Adrenal gland (tissue), 12 donors: ENCODE results near the gene NUDT6. TPM values are rescaled to one million over a fixed set of nuclear protein-coding genes. Genes with fewer than 3 reads are reported as not detected.

Experiments used
- DNase-seq, 7 donors: peaks; one replicate each; pipeline ENCODE4 v3.0.0-alpha.2; 2019 to 2020
- H3K27ac ChIP-seq, 5 donors: fragments of 200-600 bp; sonication (generic) in 4 of 5; 1 replicate in 3 of 5; 2 replicates in 2 of 5; pipeline versions ENCODE4 v1.5.1 to v1.8.0; 2016 to 2020; ENCODE audit warnings: mild to moderate bottlenecking in 1 of 5
- H3K27me3 ChIP-seq: fragments of 200-600 bp; 2 replicates; pipeline ENCODE4 v1.8.0; 2021
- H3K36me3 ChIP-seq, 2 donors: fragments of 200-600 bp; replicated peaks in 1 of 2; 1 replicate in 1 of 2; 2 replicates in 1 of 2; pipeline versions ENCODE4 v1.5.1 to v1.8.0; 2018 to 2022
- H3K4me1 ChIP-seq, 2 donors: fragments of 200-600 bp; replicated peaks in 1 of 2; 1 replicate in 1 of 2; 2 replicates in 1 of 2; pipeline versions ENCODE4 v1.5.1 to v1.8.0; 2018 to 2021
- H3K4me3 ChIP-seq, 4 donors: fragments of 200-600 bp; sonication (generic) in 3 of 4; one replicate each; pipeline ENCODE4 v1.5.1; 2016 to 2018
- H3K9me3 ChIP-seq, 3 donors: fragments of 200-600 bp; sonication (generic) in 1 of 3; replicated peaks in 1 of 3; 1 replicate in 2 of 3; 2 replicates in 1 of 3; pipeline versions ENCODE4 v1.5.1 to v1.8.0; 2016 to 2021
- CTCF ChIP-seq, 6 experiments: fragments of 450-650 bp in 4 of 6; fragments of 200-600 bp in 2 of 6; sonication (generic) in 1 of 6; IDR thresholded peaks; 1 replicate in 5 of 6; 2 replicates in 1 of 6; pipeline versions ENCODE4 v1.5.1 to v1.8.0; 2016 to 2021; ENCODE audit warnings: antibody characterized with exemption in 6 of 6, mild to moderate bottlenecking in 2 of 6, moderate library complexity in 1 of 6
- POLR2A ChIP-seq, 2 donors: fragments of 450-650 bp; IDR thresholded peaks; one replicate each; pipeline ENCODE4 v1.6.1; 2017; ENCODE audit warnings: antibody characterized with exemption in 2 of 2, mild to moderate bottlenecking in 2 of 2, moderate library complexity in 1 of 2
- WGBS, 4 donors: extraction: QIAGEN DNeasy Blood & Tissue Kit in 2 of 4; methylation state at CpG; one replicate each; pipeline versions ENCODE4 v1.1.5 to v1.1.7; 2013 to 2017; 5-methylcytosine and 5-hydroxymethylcytosine counted together
- intact Hi-C, 2 donors: fragments of 100-400 bp; cut with DNase I; formaldehyde crosslinking; loops; one replicate each; pipeline versions ENCODE4 v1.14.1 to v1.15.0; 2022 to 2023
- polyA plus RNA-seq, 3 donors: library from polyadenylated mRNA; stranded (reverse); fragments of 200-250 nt in 2 of 3; fragments of 350-450 nt in 1 of 3; fragmentation: Illumina TruSeq in 1 of 3; extraction: RNeasy Lipid Tissue Mini Kit (QIAGEN cat#74804) in 1 of 3; gene quantifications; one replicate each; pipeline ENCODE4 v1.2.3, GENCODE V29; 2013 to 2014
- total RNA-seq, 9 donors: library from RNA; depleted of rRNA in 4 of 9; stranded (reverse); fragments of >200 nt in 4 of 9; fragments of 120-200 nt in 1 of 9; fragmentation: NEBNext Ultra II Directional in 1 of 9; extraction: Animal tissue kit (Norgen Biotek cat#: 25700) in 1 of 9; gene quantifications; one replicate each; pipeline versions ENCODE4 v1.1.0 to v1.2.4, GENCODE V29; 2013 to 2023
- donor health status: healthy with polysubstance abuse.
- donor health status: Bipolar disorder and iron deficiency.
- donor health status: DM: yes; HTN: yes; CAD: no.
- donor health status: DM: no; HTN: no; CAD: no.
- donor health status: DM: no; HTN: no; CAD: no.
- donor health status: DM: yes; HTN: yes; CAD: no.

Gene NUDT6
- total and polyA plus RNA-seq, 12 donors: 6.4 to 31.1 (median 15.8) TPM

- no peak overlapping the region for H3K27ac ChIP-seq
- TF ChIP-seq POLR2A (IDR thresholded peaks at IDR 0.05) (no peak), CTCF (IDR thresholded peaks at IDR 0.05) (no peak)
- H3K4me1 ChIP-seq: no peaks in the 10 kb centered on the region
- H3K9me3 ChIP-seq: no peaks in the 10 kb centered on the region
- no peaks in the 10 kb centered on the region for H3K27me3 ChIP-seq
- H3K4me3 ChIP-seq: no peak overlapping the region
- intact Hi-C loops: no loop called here
- DNase-seq: no peak
- H3K36me3 ChIP-seq: no peaks in the 10 kb centered on the region
These were observed 18.6 kb downstream of the NUDT6 start for GRCh38 chr4:122903766-122904288.

GRCh38 chr4:122901247-122902010, 21.0 kb downstream of the NUDT6 start:
- no peak overlapping the region for H3K4me3 ChIP-seq
- H3K36me3 ChIP-seq: no peaks in the 10 kb centered on the region
- DNase-seq: no peak
- no peaks in the 10 kb centered on the region for H3K4me1 ChIP-seq
- no peak overlapping the region for H3K27ac ChIP-seq
- intact Hi-C loops: no loop called here
- WGBS, 4 donors: 77 to 91% (median 84%) methylated on average over 2 of the region's 2 CpGs
- H3K27me3 ChIP-seq: no peaks in the 10 kb centered on the region
- TF ChIP-seq CTCF (IDR thresholded peaks at IDR 0.05) (no peak), POLR2A (IDR thresholded peaks at IDR 0.05) (no peak)
- H3K9me3 ChIP-seq: peaks cover 0 to 4% (median 0%) of the 10 kb centered on the region in 3 donors

- H3K4me1 ChIP-seq: no peaks in the 10 kb centered on the region
- H3K27me3 ChIP-seq: no peaks in the 10 kb centered on the region
- H3K9me3 ChIP-seq: peaks cover 0 to 4% (median 0%) of the 10 kb centered on the region in 3 donors
- 85 to 88% (median 88%) methylated on average over 3 of the region's 3 CpGs for WGBS, 4 donors
- TF ChIP-seq POLR2A (IDR thresholded peaks at IDR 0.05) (no peak), CTCF (IDR thresholded peaks at IDR 0.05) (no peak)
- no peak for DNase-seq
- H3K36me3 ChIP-seq: no peaks in the 10 kb centered on the region
- H3K4me3 ChIP-seq: no peak overlapping the region
- intact Hi-C loops: no loop called here
- H3K27ac ChIP-seq: no peak overlapping the region
These were observed 22.1 kb downstream of the NUDT6 start for GRCh38 chr4:122900314-122900713.

DNA sequence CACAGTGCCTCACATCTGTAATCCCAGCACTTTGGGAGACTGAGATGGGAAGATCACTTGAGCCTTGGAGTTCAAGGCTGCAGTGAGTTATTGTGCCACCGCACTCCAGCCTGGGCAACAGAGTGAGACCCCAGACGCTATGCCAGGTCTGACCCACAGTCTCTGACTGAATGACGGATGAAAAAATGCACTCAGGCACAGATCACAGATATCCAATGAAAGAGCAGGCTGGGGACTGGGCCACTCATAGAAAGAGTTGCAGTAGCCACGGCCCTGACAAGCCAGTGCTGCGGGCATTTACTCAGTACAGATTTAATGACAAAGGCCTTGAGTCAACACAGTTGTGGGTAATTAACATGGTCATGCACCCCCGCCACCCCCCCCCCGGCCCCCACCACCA, 22.7 kb downstream of the NUDT6 start:
- Histone ChIP-seq H3K4me1 (no peaks in the 10 kb centered on the region), H3K27ac (no peak overlapping the region), H3K4me3 (no peak overlapping the region), H3K27me3 (no peaks in the 10 kb centered on the region), H3K36me3 (no peaks in the 10 kb centered on the region), H3K9me3 (peaks cover 0 to 4% (median 0%) of the 10 kb centered on the region in 3 donors)
- DNase-seq: no peak
- 94 to 96% (median 95%) methylated on average over 5 to 7 of the region's 7 CpGs for WGBS, 4 donors
- intact Hi-C loops: no loop called here
- no peak for TF ChIP-seq POLR2A (IDR thresholded peaks at IDR 0.05)
- no peak for TF ChIP-seq CTCF (IDR thresholded peaks at IDR 0.05)
